ENCODE results near the gene ACER2. TPM values are rescaled to one million over a fixed set of nuclear protein-coding genes. Genes with fewer than 3 reads are reported as not detected.
"Not testable (repeated sequence)": the region's sequence is repeated elsewhere in the genome, so short reads cannot be mapped to it uniquely, and the experiment has no call there.

The ACER2 gene
- total RNA-seq, 1 experiment from 2014 or later, result 2.0 TPM

- Histone ChIP-seq H3K27me3 (ENCODE audit: control insufficient read depth, insufficient read depth, low read length) (no peaks in the 10 kb centered on the region), H3K4me3 (ENCODE audit: insufficient read depth, low read depth, low read length) (no peak overlapping the region), H3K36me3 (replicated peaks; ENCODE audit: control insufficient read depth, insufficient read depth, low read length) (no peaks in the 10 kb centered on the region)
- DNase-seq, result no peak
Observed at GRCh38 chr9:19386502-19387044, 22.2 kb upstream of the ACER2 start.

- no peaks in the 10 kb centered on the region for H3K27me3 ChIP-seq (ENCODE audit: control insufficient read depth, insufficient read depth, low read length)
- no peaks in the 10 kb centered on the region for H3K36me3 ChIP-seq (replicated peaks; ENCODE audit: control insufficient read depth, insufficient read depth, low read length)
- no peak for DNase-seq
- no peak overlapping the region for H3K4me3 ChIP-seq (ENCODE audit: insufficient read depth, low read depth, low read length)
Observed at GRCh38 chr9:19387317-19387716, 21.5 kb upstream of the ACER2 start.

GRCh38 chr9:19389539-19389938 lies 19.3 kb upstream of the ACER2 start:
- not testable (repeated sequence) for H3K27me3 ChIP-seq (ENCODE audit: control insufficient read depth, insufficient read depth, low read length); H3K4me3 ChIP-seq (ENCODE audit: insufficient read depth, low read depth, low read length); DNase-seq; H3K36me3 ChIP-seq (replicated peaks; ENCODE audit: control insufficient read depth, insufficient read depth, low read length)

- H3K36me3 ChIP-seq (replicated peaks; ENCODE audit: control insufficient read depth, insufficient read depth, low read length), result no peaks in the 10 kb centered on the region
- H3K4me3 ChIP-seq (ENCODE audit: insufficient read depth, low read depth, low read length), result no peak overlapping the region
- DNase-seq, result no peak
- no peaks in the 10 kb centered on the region for H3K27me3 ChIP-seq (ENCODE audit: control insufficient read depth, insufficient read depth, low read length)
Observed at GRCh38 chr9:19397845-19398244, 11.0 kb upstream of the ACER2 start.

- H3K36me3 ChIP-seq (replicated peaks; ENCODE audit: control insufficient read depth, insufficient read depth, low read length); H3K27me3 ChIP-seq (ENCODE audit: control insufficient read depth, insufficient read depth, low read length); H3K4me3 ChIP-seq (ENCODE audit: insufficient read depth, low read depth, low read length); DNase-seq: not testable (repeated sequence)
Observed at GRCh38 chr9:19403231-19403630, 5.6 kb upstream of the ACER2 start.

GRCh38 chr9:19404283-19405075 lies 4.3 kb upstream of the ACER2 start:
- Histone ChIP-seq H3K4me3 (ENCODE audit: insufficient read depth, low read depth, low read length) (no peak overlapping the region), H3K36me3 (replicated peaks; ENCODE audit: control insufficient read depth, insufficient read depth, low read length) (no peaks in the 10 kb centered on the region), H3K27me3 (ENCODE audit: control insufficient read depth, insufficient read depth, low read length) (peaks cover 8% of the 10 kb centered on the region)
- no peak for DNase-seq

- H3K27me3 ChIP-seq (ENCODE audit: control insufficient read depth, insufficient read depth, low read length), result peaks cover 9% of the 10 kb centered on the region
- no peaks in the 10 kb centered on the region; the same call in 1 of the 2 replicates for H3K36me3 ChIP-seq (replicated peaks; ENCODE audit: control insufficient read depth, insufficient read depth, low read length)
- H3K4me3 ChIP-seq (ENCODE audit: insufficient read depth, low read depth, low read length), result no peak overlapping the region
- no peak for DNase-seq
Observed at GRCh38 chr9:19405771-19406170, 3.0 kb upstream of the ACER2 start.

- peak; percentile 66 for DNase-seq
- Histone ChIP-seq H3K27me3 (ENCODE audit: control insufficient read depth, insufficient read depth, low read length) (peaks cover 9% of the 10 kb centered on the region), H3K36me3 (replicated peaks; ENCODE audit: control insufficient read depth, insufficient read depth, low read length) (no peaks in the 10 kb centered on the region; the same call in 1 of the 2 replicates), H3K4me3 (ENCODE audit: insufficient read depth, low read depth, low read length) (peak overlapping the region; percentile 88)
Observed at GRCh38 chr9:19408316-19408692, 505 bp upstream of the ACER2 start.

GRCh38 chr9:19409401-19410194 lies 789 bp downstream of the ACER2 start:
- DNase-seq, result peak; percentile 72
- H3K27me3 ChIP-seq (ENCODE audit: control insufficient read depth, insufficient read depth, low read length), result peaks cover 9% of the 10 kb centered on the region
- H3K36me3 ChIP-seq (replicated peaks; ENCODE audit: control insufficient read depth, insufficient read depth, low read length), result no peaks in the 10 kb centered on the region; the same call in 1 of the 2 replicates

GRCh38 chr9:19410195-19410503 lies 1.3 kb downstream of the ACER2 start:
- Histone ChIP-seq H3K27me3 (ENCODE audit: control insufficient read depth, insufficient read depth, low read length) (peaks cover 9% of the 10 kb centered on the region), H3K36me3 (replicated peaks; ENCODE audit: control insufficient read depth, insufficient read depth, low read length) (no peaks in the 10 kb centered on the region; the same call in 1 of the 2 replicates), H3K4me3 (ENCODE audit: insufficient read depth, low read depth, low read length) (no peak overlapping the region; the same call in 1 of the 2 replicates)
- DNase-seq, result no peak

More at GRCh38 chr9:19409401-19410194, 789 bp downstream of the ACER2 start:
- peak overlapping the region; percentile 88 for H3K4me3 ChIP-seq (ENCODE audit: insufficient read depth, low read depth, low read length)

GRCh38 chr9:19410594-19410993 lies 1.8 kb downstream of the ACER2 start:
- peaks cover 9% of the 10 kb centered on the region for H3K27me3 ChIP-seq (ENCODE audit: control insufficient read depth, insufficient read depth, low read length)
- H3K36me3 ChIP-seq (replicated peaks; ENCODE audit: control insufficient read depth, insufficient read depth, low read length), result no peaks in the 10 kb centered on the region; the same call in 1 of the 2 replicates
- no peak for DNase-seq

GRCh38 chr9:19411316-19411715 lies 2.5 kb downstream of the ACER2 start:
- DNase-seq, result no peak
- Histone ChIP-seq H3K27me3 (ENCODE audit: control insufficient read depth, insufficient read depth, low read length) (peaks cover 9% of the 10 kb centered on the region), H3K4me3 (ENCODE audit: insufficient read depth, low read depth, low read length) (no peak overlapping the region), H3K36me3 (replicated peaks; ENCODE audit: control insufficient read depth, insufficient read depth, low read length) (no peaks in the 10 kb centered on the region; the same call in 1 of the 2 replicates)

More at GRCh38 chr9:19410594-19410993, 1.8 kb downstream of the ACER2 start:
- no peak overlapping the region for H3K4me3 ChIP-seq (ENCODE audit: insufficient read depth, low read depth, low read length)

GRCh38 chr9:19413456-19413855 lies 4.6 kb downstream of the ACER2 start:
- H3K27me3 ChIP-seq (ENCODE audit: control insufficient read depth, insufficient read depth, low read length); DNase-seq; H3K36me3 ChIP-seq (replicated peaks; ENCODE audit: control insufficient read depth, insufficient read depth, low read length); H3K4me3 ChIP-seq (ENCODE audit: insufficient read depth, low read depth, low read length): not testable (repeated sequence)

- Histone ChIP-seq H3K27me3 (ENCODE audit: control insufficient read depth, insufficient read depth, low read length) (no peaks in the 10 kb centered on the region), H3K36me3 (replicated peaks; ENCODE audit: control insufficient read depth, insufficient read depth, low read length) (no peaks in the 10 kb centered on the region), H3K4me3 (ENCODE audit: insufficient read depth, low read depth, low read length) (no peak overlapping the region)
- DNase-seq, result no peak
Observed at GRCh38 chr9:19416143-19416542, 7.3 kb downstream of the ACER2 start.

- H3K4me3 ChIP-seq (ENCODE audit: insufficient read depth, low read depth, low read length), result no peak overlapping the region
- no peaks in the 10 kb centered on the region for H3K27me3 ChIP-seq (ENCODE audit: control insufficient read depth, insufficient read depth, low read length)
- H3K36me3 ChIP-seq (replicated peaks; ENCODE audit: control insufficient read depth, insufficient read depth, low read length), result no peaks in the 10 kb centered on the region
- no peak for DNase-seq
Observed at GRCh38 chr9:19420877-19421276, 12.1 kb downstream of the ACER2 start.

Data from H7 (cell line).